Measurements from ENCODE around the gene ZNF534. TPM values are rescaled to one million over a fixed set of nuclear protein-coding genes. Genes with fewer than 3 reads are reported as not detected.
"Not testable (repeated sequence)": the region's sequence is repeated elsewhere in the genome, so short reads cannot be mapped to it uniquely, and the experiment has no call there.

The ZNF534 gene
- total and polyA plus RNA-seq, 2 of the 8 experiments (the other 6 are each of a cell fraction or from before 2014, with no cell fraction given) = not detected

- 0 out of 2 replicates have a peak overlapping the region, but pooled peaks have one; percentile 24 for H2AK5ac ChIP-seq (ENCODE audit: low read depth, low read length)
- POLR2A ChIA-PET (ENCODE audit: partially characterized antibody) = interaction anchor here (0.7 to 1.4 kb wide), 5 partner anchors 19 to 87 kb away, joined by 3 to 7 read pairs (median 3); partner anchors contain the start of genes ZNF528 and ZNF808
- CTCF ChIA-PET (ENCODE audit: partially characterized antibody) = interaction anchor here (1.0 kb wide), 1 partner anchor 32 kb away, joined by 3 read pairs; no protein-coding TSS in a partner anchor
- not testable (repeated sequence) for H3K36me3 ChIP-seq (ENCODE audit: control insufficient read depth in 2 of 4, insufficient read depth in 4 of 4, low read length in 3 of 4); H2BK15ac ChIP-seq (ENCODE audit: low read length); H3K79me1 ChIP-seq (ENCODE audit: low read depth, low read length); H3K56ac ChIP-seq (replicated peaks; ENCODE audit: insufficient read length, low read depth, low read length); H3K9ac ChIP-seq (replicated peaks in 1 of 4; ENCODE audit: extremely low read depth in 1 of 4, low read depth in 3 of 4, low read length in 3 of 4); FAIRE-seq; H3K4me3 ChIP-seq (ENCODE audit: extremely low read depth in 1 of 4, insufficient read depth in 2 of 4, low read depth in 3 of 4, low read length in 4 of 4); H4K20me1 ChIP-seq (replicated peaks in 1 of 2; ENCODE audit: control insufficient read depth in 1 of 2, insufficient read depth in 2 of 2, low read length in 2 of 2); H3K27me3 ChIP-seq (replicated peaks in 1 of 4; ENCODE audit: control insufficient read depth in 3 of 4, extremely low read depth in 1 of 4, insufficient read depth in 3 of 4, low read length in 3 of 4); H3K4ac ChIP-seq (replicated peaks; ENCODE audit: insufficient read length, low read depth, low read length); H3K23ac ChIP-seq (ENCODE audit: insufficient read length); H4K8ac ChIP-seq (ENCODE audit: extremely low read depth, insufficient read depth, low read length); H2BK120ac ChIP-seq (replicated peaks; ENCODE audit: low read depth, low read length); H3K27ac ChIP-seq (ENCODE audit: low read depth, low read length); H4K5ac ChIP-seq (ENCODE audit: insufficient read length, low read depth, low read length); H3K14ac ChIP-seq (ENCODE audit: insufficient read length); H2AFZ ChIP-seq (ENCODE audit: low read length); H3K79me2 ChIP-seq (ENCODE audit: control insufficient read depth in 1 of 2, insufficient read depth in 2 of 2, low read length in 2 of 2); H3K23me2 ChIP-seq (ENCODE audit: low read depth, low read length)
- H3K9me3 ChIP-seq (ENCODE audit: insufficient read depth in 2 of 2, low read depth in 1 of 2, low read length in 1 of 2) = peaks cover 16 to 33% of the 10 kb centered on the region in 2 experiments; a peak in 3 of 4 replicates
- H3K4me1 ChIP-seq (replicated peaks in 1 of 4; ENCODE audit: control insufficient read depth in 3 of 4, insufficient read depth in 4 of 4, low read length in 3 of 4) = peaks cover 0 to 13% (median 2%) of the 10 kb centered on the region in 4 experiments; a peak in 4 of 7 replicates
- peak in 1 of 2 experiments; percentile 44 for DNase-seq (ENCODE audit: low read depth in 1 of 2, low spot score in 2 of 2)
- peak overlapping the region; percentile 42 for H4K91ac ChIP-seq (replicated peaks; ENCODE audit: insufficient read length, low read length)
- 80% methylated on average over 7 of the region's 7 CpGs; no CpG with 5 or more reads in 1 of the 2 experiments for WGBS, 2 experiments (ENCODE audit: extremely low coverage in 1 of 2, insufficient coverage in 1 of 2, insufficient read length in 1 of 2, insufficient replicate concordance in 2 of 2, low coverage in 1 of 2, low lambda C conversion rate in 2 of 2, missing lambda C conversion rate in 1 of 2)
- H3K18ac ChIP-seq (ENCODE audit: extremely low read depth, low read length) = peak overlapping the region; percentile 78
- H3K4me2 ChIP-seq (ENCODE audit: insufficient read depth in 1 of 2, low read depth in 2 of 2, low read length in 2 of 2) = peak overlapping the region; percentile 1 to 58; a peak in 2 of 4 replicates
- H2BK20ac ChIP-seq (ENCODE audit: low read length) = peak overlapping the region; percentile 75; the same call in 1 of the 2 replicates
- H2BK5ac ChIP-seq (ENCODE audit: low read depth, low read length) = peak overlapping the region; percentile 91; the same call in 1 of the 2 replicates
- peak overlapping the region; percentile 50; the same call in 1 of the 2 replicates for H2BK12ac ChIP-seq (ENCODE audit: low read depth, low read length)
Observed at GRCh38 chr19:52485064-52485463, 56.1 kb downstream of the ZNF534 start.

Measured in H1 (cell line).